A549 treated with DMSO at 1 μM for 4 hours (cell line): ENCODE data around the gene METTL16. TPM values are rescaled to one million over a fixed set of nuclear protein-coding genes. Genes with fewer than 3 reads are reported as not detected.

Experiments
- total RNA-seq: library from RNA; stranded (reverse); fragments of 200-300 nt; extraction: Qiagen RNA extraction; gene quantifications from 5 replicates; pipeline ENCODE4 v1.2.3, GENCODE V29; 2022; ENCODE audit warnings: low read depth

METTL16 gene
- 30.5 to 41.2 TPM (median 37.7 TPM) in 5 replicates for total RNA-seq

GRCh38 chr17:2511462-2512369, at the start of gene METTL16:
Gene METTL16, minus strand, starts transcription at chr17:2511888. Its CDS starts 9,557 bp downstream, at chr17:2502331.

GRCh38 chr17:2400877-2401425, 110.7 kb downstream of the METTL16 start, which contains the start of gene MNT:
Gene MNT, minus strand, starts transcription at chr17:2401060. Its CDS starts 348 bp downstream, at chr17:2400712.

Other genes with a start within 250 kb of the METTL16 start
- 18.8 to 24.7 TPM (median 22.0 TPM) in 5 replicates for gene SMG6, start 208.1 kb downstream of the METTL16 start, total RNA-seq
- gene SRR, start 207.9 kb downstream of the METTL16 start, total RNA-seq: 6.1 to 10.3 TPM (median 7.6 TPM) in 5 replicates
- gene TSR1, start 175.4 kb downstream of the METTL16 start, total RNA-seq: 62.9 to 81.5 TPM (median 67.3 TPM) in 5 replicates
- gene SGSM2, start 174.4 kb downstream of the METTL16 start, total RNA-seq: 33.6 to 46.2 TPM (median 42.8 TPM) in 5 replicates
- 15.7 to 20.0 TPM (median 17.3 TPM) in 5 replicates for gene MNT, start 110.8 kb downstream of the METTL16 start, total RNA-seq
- gene PAFAH1B1, start 81.8 kb upstream of the METTL16 start, total RNA-seq: 178 to 220 TPM (median 201 TPM) in 5 replicates
- gene CLUH, start 199.9 kb upstream of the METTL16 start, total RNA-seq: 100 to 134 TPM (median 123 TPM) in 5 replicates
- 0.09 to 0.25 TPM (median 0.17 TPM) in 5 replicates for gene CCDC92B, start 237.8 kb upstream of the METTL16 start, total RNA-seq